OCI-LY7 (cell line): ENCODE results near the gene EDN1.

Source experiments
- CTCF ChIP-seq: fragments of 200-600 bp; sonication (generic); conservative IDR thresholded peaks from 2 replicates; pipeline ENCODE4 v1.5.1; 2014; ENCODE audit warnings: mild to moderate bottlenecking, antibody characterized with exemption, low read length, moderate library complexity, mixed read lengths
- EZH2phosphoT487 ChIP-seq: fragments of 200-600 bp; sonication (generic); IDR thresholded peaks from 2 replicates; pipeline ENCODE4 v1.6.1; 2018; ENCODE audit warnings: low read depth, borderline replicate concordance, mild to moderate bottlenecking, mixed run types, antibody characterized with exemption, low read length, moderate library complexity, mixed read lengths

- TF ChIP-seq CTCF, result no peak
- no peak for TF ChIP-seq EZH2phosphoT487
Measured at GRCh38 chr6:12318749-12319148, 28.6 kb downstream of the EDN1 start.
